Tibial nerve (tissue), 4 donors: ENCODE measurements around the gene ICE2. TPM values are rescaled to one million over a fixed set of nuclear protein-coding genes. Genes with fewer than 3 reads are reported as not detected.

Experiments used
- DNase-seq, 2 donors: peaks; one replicate each; pipeline ENCODE4 v3.0.0-alpha.2; 2019; ENCODE audit warnings: low spot score in 2 of 2
- H3K27ac ChIP-seq, 4 donors: fragments of 200-600 bp; sonication (generic) in 3 of 4; one replicate each; pipeline ENCODE4 v1.5.1; 2017 to 2019; ENCODE audit warnings: mild to moderate bottlenecking in 1 of 4
- H3K27me3 ChIP-seq, 2 donors: fragments of 200-600 bp; sonication (generic) in 1 of 2; one replicate each; pipeline versions ENCODE4 v1.5.1 to v1.6.0; 2017 to 2019
- H3K36me3 ChIP-seq, 3 donors: fragments of 200-600 bp; sonication (generic); one replicate each; pipeline ENCODE4 v1.5.1; 2018 to 2019
- H3K4me1 ChIP-seq, 4 donors: fragments of 200-600 bp; sonication (generic) in 3 of 4; one replicate each; pipeline ENCODE4 v1.5.1; 2017 to 2019
- H3K4me3 ChIP-seq, 4 donors: fragments of 200-600 bp; sonication (generic) in 3 of 4; one replicate each; pipeline ENCODE4 v1.5.1; 2017 to 2019; ENCODE audit warnings: mild to moderate bottlenecking in 1 of 4, moderate library complexity in 1 of 4
- H3K9me3 ChIP-seq, 4 donors: fragments of 200-600 bp; sonication (generic) in 3 of 4; one replicate each; pipeline ENCODE4 v1.5.1; 2017 to 2019
- CTCF ChIP-seq, 5 experiments: fragments of 200-600 bp in 3 of 5; fragments of 450-650 bp in 2 of 5; sonication (generic) in 3 of 5; IDR thresholded peaks; one replicate each; pipeline ENCODE4 v1.5.1; 2016 to 2019; ENCODE audit warnings: antibody characterized with exemption in 5 of 5, mild to moderate bottlenecking in 3 of 5, moderate library complexity in 2 of 5
- EP300 ChIP-seq, 2 donors: sonication (generic); formaldehyde crosslinking; IDR thresholded peaks; one replicate each; pipeline ENCODE4 v1.6.1; 2017; ENCODE audit warnings: antibody characterized with exemption in 2 of 2, mild to moderate bottlenecking in 1 of 2
- POLR2A ChIP-seq, 2 donors: fragments of 450-650 bp; IDR thresholded peaks; one replicate each; pipeline ENCODE4 v1.6.1; 2017; ENCODE audit warnings: antibody characterized with exemption in 2 of 2, mild to moderate bottlenecking in 2 of 2, moderate library complexity in 2 of 2
- WGBS, 2 donors: methylation state at CpG; one replicate each; pipeline ENCODE4 v1.1.5; 2018; 5-methylcytosine and 5-hydroxymethylcytosine counted together
- total RNA-seq, 4 donors: library from RNA; depleted of rRNA; stranded (reverse); fragments of >200 nt; gene quantifications; one replicate each; pipeline ENCODE4 v1.1.0, GENCODE V29; 2016

ICE2 gene
- total RNA-seq, 4 donors from 2014 or later: 23.9 to 44.1 (median 26.0) TPM

GRCh38 chr15:60400944-60401343 lies 78.0 kb downstream of the ICE2 start:
- no peak for DNase-seq
- Histone ChIP-seq H3K9me3 (no peaks in the 10 kb centered on the region), H3K36me3 (no peaks in the 10 kb centered on the region), H3K4me1 (peaks cover 0 to 51% (median 17%) of the 10 kb centered on the region in 4 donors), H3K27me3 (no peaks in the 10 kb centered on the region), H3K4me3 (no peak overlapping the region), H3K27ac (peak overlapping the region in 1 of 4 donors; percentile 99)
- 37 to 40% methylated on average over 3 of the region's 3 CpGs for WGBS, 2 donors
- TF ChIP-seq CTCF (IDR thresholded peaks at IDR 0.05) (no peak), EP300 (IDR thresholded peaks at IDR 0.05) (no peak), POLR2A (IDR thresholded peaks at IDR 0.05) (no peak)

GRCh38 chr15:60399931-60400330 lies 79.0 kb downstream of the ICE2 start:
- H3K4me1 ChIP-seq: peaks cover 2 to 60% (median 27%) of the 10 kb centered on the region in 4 donors
- WGBS, 2 donors: 30 to 31% methylated on average over 1 of the region's 1 CpG
- peak overlapping the region; percentile 86 to 100 (median 98) for H3K27ac ChIP-seq

GRCh38 chr15:60399246-60399915 lies 79.6 kb downstream of the ICE2 start:
- TF ChIP-seq POLR2A (IDR thresholded peaks at IDR 0.05) (no peak), CTCF (IDR thresholded peaks at IDR 0.05) (no peak), EP300 (IDR thresholded peaks at IDR 0.05) (no peak)
- peaks cover 0 to 6% (median 0%) of the 10 kb centered on the region in 3 donors for H3K36me3 ChIP-seq
- no peaks in the 10 kb centered on the region for H3K9me3 ChIP-seq
- peaks cover 4 to 66% (median 32%) of the 10 kb centered on the region in 4 donors for H3K4me1 ChIP-seq
- no peaks in the 10 kb centered on the region for H3K27me3 ChIP-seq
- peak overlapping the region in 3 of 4 donors; percentile 7 to 98 (median 97) for H3K4me3 ChIP-seq
- DNase-seq: no peak
- 15% methylated on average over 21 of the region's 21 CpGs for WGBS, 2 donors
- peak overlapping the region; percentile 86 to 100 (median 98) for H3K27ac ChIP-seq

More at GRCh38 chr15:60399931-60400330, 79.0 kb downstream of the ICE2 start:
- Histone ChIP-seq H3K4me3 (no peak overlapping the region), H3K9me3 (no peaks in the 10 kb centered on the region), H3K36me3 (peaks cover 0 to 6% (median 0%) of the 10 kb centered on the region in 3 donors), H3K27me3 (no peaks in the 10 kb centered on the region)
- TF ChIP-seq POLR2A (IDR thresholded peaks at IDR 0.05): no peak
- DNase-seq: no peak

- H3K4me3 ChIP-seq: peak within 1 kb of the TSS; percentile 94 to 99 (median 98)
- TF ChIP-seq POLR2A (IDR thresholded peaks at IDR 0.05) (peak; percentile 79 to 88), CTCF (IDR thresholded peaks at IDR 0.05) (no peak), EP300 (IDR thresholded peaks at IDR 0.05) (peak in 1 of 2 donors; percentile 92)
- peaks cover 0 to 6% (median 0%) of the 10 kb centered on the region in 3 donors for H3K36me3 ChIP-seq
- WGBS, 2 donors: 1% methylated on average over 21 to 41 of the region's 53 CpGs
- peak; percentile 71 to 83 for DNase-seq
- H3K4me1 ChIP-seq: peaks cover 4 to 73% (median 45%) of the 10 kb centered on the region in 4 donors
- H3K9me3 ChIP-seq: no peaks in the 10 kb centered on the region
- peak within 1 kb of the TSS; percentile 86 to 100 (median 98) for H3K27ac ChIP-seq
- no peaks in the 10 kb centered on the region for H3K27me3 ChIP-seq
Observed at GRCh38 chr15:60397772-60398445, 81.0 kb downstream of the ICE2 start, which contains the start of gene ANXA2. TSS of gene ANXA2 (minus strand) at chr15:60397986. CDS start at chr15:60386075, 11,911 bp downstream.

GRCh38 chr15:60396958-60397771 lies 81.8 kb downstream of the ICE2 start:
- no peaks in the 10 kb centered on the region for H3K9me3 ChIP-seq
- H3K4me3 ChIP-seq: peak overlapping the region; percentile 94 to 99 (median 98)
- 1 to 3% methylated on average over 19 to 34 of the region's 37 CpGs for WGBS, 2 donors
- H3K36me3 ChIP-seq: peaks cover 0 to 6% (median 0%) of the 10 kb centered on the region in 3 donors
- TF ChIP-seq CTCF (IDR thresholded peaks at IDR 0.05) (peak in 1 of 5 experiments; percentile 13), POLR2A (IDR thresholded peaks at IDR 0.05) (no peak), EP300 (IDR thresholded peaks at IDR 0.05) (peak in 1 of 2 donors; percentile 62)
- H3K4me1 ChIP-seq: peaks cover 4 to 73% (median 45%) of the 10 kb centered on the region in 4 donors
- H3K27ac ChIP-seq: peak overlapping the region; percentile 86 to 100 (median 98)
- DNase-seq: peak; percentile 53 to 62
- no peaks in the 10 kb centered on the region for H3K27me3 ChIP-seq
